GM21825 (cell line): ENCODE measurements around the gene MT3.
"Not testable (repeated sequence)": the region's sequence is repeated elsewhere in the genome, so short reads cannot be mapped to it uniquely, and the experiment has no call there.

Source experiments
- ATAC-seq: cut with Tn5 transposase; IDR thresholded peaks from one replicate; pipeline ENCODE4 v1.9.1; 2021; ENCODE audit warnings: mild to moderate bottlenecking, moderate library complexity; ENCODE audit not compliant: unreplicated experiment

The MT3 gene

DNA sequence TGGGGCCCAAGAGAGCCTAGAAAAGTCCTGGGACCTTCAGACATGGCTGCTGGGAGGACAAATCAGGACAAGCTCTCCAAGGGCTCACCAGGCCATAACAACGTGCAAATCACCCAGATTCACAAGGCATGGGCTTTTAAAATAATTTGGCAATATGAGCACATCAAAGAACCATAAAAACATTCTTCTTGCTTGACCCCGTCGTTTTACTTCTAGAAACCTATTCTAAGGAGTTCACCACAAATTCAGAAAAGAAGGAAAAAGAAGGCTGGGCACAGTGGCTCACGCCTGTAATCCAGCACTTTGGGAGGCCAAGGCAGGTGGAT, 12.1 kb upstream of the MT3 start:
- no peak for ATAC-seq

DNA sequence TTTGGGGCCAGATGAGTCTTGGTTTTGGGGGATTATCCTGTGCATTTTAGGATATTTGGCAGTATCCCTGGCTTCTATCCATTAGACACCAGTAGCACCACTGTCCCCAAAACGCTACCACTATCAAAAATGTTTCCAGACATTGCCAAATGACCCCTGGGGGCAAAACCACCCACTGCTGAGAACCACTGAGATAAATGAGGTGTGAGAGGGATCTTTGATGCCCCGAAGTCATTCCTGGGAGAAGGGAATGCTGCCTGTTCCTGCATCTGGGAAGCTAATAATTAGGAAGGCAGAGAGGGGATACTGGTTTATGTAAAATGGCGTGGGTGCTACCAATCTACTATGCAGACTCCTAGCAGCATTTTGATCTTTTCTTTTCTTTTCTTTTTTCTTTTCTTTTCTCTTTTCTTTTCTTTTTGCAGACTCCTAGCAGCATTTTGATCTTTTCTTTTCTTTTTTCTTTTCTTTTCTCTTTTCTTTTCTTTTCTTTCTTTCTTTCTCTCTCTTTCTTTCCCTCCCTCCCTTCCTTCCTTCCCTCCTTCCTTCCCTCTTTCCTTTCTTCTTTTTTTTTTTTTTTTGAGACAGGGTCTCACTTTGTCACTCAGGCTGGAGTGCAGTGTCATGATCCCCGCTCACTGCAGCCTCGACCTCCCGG, 8.8 kb upstream of the MT3 start:
- no peak for ATAC-seq

DNA sequence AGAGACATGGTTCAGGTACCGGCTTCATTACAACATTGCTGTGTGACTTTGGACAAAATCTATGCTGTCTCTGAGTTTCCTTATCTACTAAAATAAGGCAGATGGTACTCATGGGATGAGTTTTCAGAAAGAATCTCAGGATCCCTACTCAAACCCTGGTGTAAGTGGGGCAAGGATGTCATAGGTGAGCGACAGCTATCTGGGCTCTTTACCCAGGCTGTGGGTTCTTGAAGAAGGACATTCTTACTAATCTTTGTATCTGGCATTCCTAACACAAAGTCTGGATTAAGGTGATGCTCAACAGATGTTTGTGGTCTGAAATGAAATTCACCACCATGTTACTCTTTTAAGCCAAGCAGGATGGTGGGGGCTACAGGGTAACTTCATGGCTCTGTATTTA, 6.4 kb upstream of the MT3 start:
- ATAC-seq, result not testable (repeated sequence)

DNA sequence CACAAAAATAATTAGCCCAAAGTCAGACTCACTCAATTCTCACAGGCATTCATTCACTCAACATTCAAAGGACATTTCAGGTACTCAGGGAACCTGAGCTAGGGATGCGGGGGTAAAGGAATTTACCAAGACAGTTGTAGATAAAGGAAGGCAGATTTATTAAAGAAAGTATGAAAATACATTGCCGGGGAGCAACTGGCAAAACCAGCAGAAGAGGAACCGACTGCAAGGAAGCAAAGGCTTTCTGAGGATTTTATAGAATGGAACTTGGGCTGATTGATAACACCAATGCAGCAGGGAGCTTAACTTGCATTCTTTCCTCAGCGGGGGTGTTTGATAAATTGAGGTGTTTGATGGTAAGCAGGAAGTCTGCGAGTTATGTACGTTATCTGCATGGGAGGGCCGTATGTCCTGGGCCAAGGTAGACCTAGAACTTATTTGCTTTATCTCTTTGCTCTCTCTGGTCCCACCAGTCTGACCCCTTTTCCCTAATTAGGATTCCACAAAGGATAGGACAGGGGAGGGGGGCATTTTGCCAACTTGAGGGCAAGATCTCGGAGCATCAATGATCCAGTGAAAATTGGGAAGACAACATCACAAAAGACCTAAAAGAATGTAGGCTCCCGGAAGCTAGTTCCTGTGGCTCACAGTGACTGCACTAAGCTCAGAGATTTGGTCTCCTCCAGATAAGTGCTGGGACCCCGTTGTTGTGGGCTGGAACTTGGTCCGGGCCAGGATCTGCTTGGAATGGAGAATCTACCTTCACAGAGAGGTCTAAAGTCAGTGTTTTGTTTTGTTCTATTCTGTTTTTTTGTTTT, 5.8 kb upstream of the MT3 start:
- no peak for ATAC-seq

DNA sequence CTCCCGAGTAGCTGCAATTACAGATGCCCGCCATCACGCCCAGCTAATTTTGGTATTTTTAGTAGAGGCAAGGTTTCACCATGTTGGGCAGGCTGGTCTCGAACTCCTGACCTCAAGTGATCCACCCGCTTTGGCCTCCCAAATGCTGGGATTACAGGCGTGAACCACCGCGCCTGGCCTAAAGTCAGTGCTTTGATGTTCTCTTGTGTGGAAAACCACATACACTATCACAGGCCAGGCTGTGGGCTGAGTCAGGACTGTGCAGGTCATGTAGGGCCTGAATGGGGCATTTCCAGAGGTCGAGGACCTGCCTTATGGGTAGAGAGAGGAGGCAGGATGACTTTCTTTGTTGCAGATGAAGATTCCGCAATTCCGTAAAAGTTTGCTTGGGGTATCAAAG, 5.1 kb upstream of the MT3 start:
- no peak for ATAC-seq

DNA sequence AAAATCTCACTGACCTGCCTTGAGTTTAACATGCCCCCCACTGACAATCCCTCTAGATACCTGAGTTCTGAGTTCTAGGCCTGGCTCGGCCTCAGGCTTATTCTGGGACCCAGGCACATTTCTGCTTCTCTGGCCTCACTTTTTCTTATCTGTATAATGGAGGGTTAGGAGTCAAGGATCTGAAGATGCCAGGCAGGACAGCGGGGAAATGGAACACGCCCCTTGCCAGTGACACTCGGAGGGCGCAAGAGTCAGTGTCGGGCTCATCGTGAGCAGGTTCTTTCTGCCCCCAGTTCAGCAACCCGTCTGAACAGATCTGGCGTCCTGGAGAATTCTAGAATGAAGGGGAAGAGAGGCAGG, 567 bp upstream of the MT3 start:
- ATAC-seq, result no peak

DNA sequence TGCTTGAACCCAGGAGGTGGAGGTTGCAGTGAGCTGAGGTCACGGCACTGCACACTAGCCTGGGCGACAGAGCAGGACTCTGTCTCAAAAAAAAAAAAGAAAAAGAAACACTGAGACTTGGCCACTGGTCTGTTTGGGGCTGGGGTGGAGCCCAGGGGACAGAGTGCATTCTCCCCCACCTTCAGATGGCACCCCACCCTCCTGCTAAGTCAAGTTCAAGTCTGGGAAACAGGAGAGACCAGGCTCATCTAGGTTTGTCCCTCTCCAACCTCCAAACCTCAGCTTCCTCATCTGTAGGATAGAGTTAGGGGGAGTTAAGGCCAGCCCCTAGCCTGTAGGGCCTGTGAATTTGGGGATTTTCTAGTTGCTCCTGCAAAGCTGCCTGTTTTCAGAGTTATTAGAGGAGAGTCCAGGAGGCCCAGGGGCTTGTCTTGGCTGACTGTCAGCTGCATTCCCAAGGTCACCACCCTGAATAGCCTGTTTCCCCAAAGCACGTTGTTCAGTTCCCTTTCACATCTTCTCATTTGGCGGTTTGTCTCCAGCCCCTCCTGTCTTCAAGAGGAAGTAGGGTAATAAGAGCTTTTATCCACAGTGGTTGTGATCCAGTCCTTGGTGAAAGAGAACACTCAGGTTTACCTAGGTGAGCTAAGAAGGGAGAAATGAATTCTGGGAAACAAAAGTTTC, 2.2 kb downstream of the MT3 start:
- ATAC-seq, result no peak

DNA sequence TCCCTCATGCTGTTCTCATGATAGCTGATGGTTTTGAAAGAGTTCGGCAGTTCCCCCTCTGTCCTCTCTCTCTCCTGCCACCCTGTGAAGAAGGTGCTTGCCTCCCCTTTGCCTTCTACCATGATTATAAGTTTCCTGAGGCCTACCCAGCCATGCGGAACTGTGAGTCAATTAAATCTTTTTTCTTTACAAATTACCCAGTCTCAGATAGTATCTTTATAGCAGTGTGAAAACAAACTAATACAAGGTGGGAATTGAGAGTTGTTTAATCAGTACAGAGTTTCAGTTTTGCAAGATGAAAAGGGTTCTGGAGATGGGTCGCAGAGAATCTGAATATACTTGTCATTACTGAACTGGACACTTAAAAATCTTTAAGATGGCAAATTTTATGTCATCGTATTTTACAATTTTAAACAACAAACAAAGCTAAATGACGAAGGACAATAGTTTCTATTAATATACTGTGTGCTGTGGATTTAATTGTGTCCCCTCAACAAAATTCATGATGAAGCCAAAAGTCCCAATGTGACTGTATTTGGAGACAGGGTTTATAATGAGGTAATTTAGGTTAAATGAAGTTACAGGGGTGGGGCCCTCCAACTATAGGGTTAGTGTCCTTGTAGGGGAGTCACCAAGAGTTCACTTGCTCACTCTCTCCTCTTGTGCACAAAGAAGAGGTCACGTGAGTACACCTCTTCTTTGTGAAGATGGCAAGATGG, 4.4 kb downstream of the MT3 start:
- no peak for ATAC-seq

DNA sequence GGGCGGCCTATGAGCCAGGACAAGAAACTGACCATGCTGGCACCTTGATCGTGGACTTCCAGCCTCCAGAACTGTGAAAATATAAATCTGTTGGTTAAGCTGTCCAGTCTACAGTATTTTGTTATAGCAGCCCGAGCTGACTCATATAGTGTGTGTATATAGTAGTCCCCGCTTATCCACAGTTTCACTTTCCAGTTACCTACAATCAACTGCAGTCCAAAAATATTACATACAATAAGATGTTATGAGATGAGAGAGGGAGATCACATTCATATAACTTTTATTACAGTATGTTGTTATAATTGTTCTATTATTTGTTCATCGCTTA, 4.9 kb downstream of the MT3 start:
- ATAC-seq, result no peak

DNA sequence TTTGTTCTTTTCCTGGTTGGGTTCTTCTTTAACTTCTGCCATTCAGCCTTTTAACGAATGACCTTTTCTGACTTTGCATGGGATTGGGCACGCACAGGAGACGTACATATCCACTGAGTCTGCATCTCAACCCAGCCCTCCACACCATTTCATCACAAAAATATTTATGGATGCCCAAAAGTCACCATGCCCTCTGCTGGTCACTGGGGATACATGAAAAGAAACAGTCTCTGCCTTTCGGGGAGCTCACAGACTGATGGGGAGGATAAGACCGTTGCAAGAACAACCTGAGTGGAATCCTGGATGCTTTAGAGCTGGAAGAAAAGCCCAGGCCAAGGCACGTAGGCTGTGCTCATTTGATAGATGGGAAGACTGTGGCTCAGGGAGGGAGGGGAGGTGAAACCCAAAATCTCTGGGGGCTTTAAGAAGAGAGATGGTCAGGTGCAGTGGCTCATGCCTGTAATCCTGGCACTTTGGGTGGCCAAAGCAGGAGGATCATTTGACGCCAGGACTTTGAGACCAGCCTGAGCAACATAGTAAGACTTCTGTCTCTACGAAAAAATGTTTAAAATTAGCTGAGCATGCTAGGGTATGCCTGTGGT, 11.2 kb downstream of the MT3 start:
- no peak for ATAC-seq

DNA sequence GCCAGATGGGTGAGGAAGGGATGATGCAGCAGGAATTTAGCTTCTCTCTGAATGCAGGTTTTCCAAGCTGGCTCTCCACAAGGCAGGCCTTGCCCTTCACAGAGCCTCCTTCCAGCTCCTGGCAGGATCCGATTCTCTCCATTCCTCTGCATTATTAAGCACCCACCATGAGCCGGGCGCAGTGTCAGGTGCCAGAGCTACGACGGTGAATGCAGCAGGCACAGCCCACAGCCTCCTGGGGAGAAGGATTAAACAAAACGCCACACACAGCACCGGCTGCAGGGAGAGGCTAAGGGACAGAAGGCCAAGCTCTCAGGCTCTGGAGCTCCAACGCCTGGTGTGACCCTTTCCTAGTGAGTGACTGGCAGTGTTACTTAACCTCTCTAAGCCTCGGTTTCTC, 12.0 kb downstream of the MT3 start:
- ATAC-seq, result no peak

DNA sequence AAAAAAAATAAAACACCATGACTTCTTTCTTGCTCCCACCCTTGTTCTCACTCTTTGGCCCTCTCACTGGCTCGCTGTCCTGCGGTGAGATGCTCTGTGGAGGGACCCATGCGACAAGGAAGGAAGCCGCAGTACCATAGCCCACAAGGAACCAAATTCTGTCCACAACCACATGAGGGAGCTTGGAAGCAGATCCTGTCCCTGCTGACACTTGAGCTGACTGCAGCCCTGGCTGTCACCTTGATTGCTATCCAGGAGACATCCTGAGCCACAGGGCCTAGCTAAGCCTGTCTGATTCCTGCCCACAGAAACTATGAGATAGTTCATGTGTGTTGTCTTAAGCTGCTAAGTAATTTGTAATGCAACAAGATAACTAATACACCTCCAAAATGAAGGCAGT, 14.3 kb downstream of the MT3 start:
- ATAC-seq, result no peak

DNA sequence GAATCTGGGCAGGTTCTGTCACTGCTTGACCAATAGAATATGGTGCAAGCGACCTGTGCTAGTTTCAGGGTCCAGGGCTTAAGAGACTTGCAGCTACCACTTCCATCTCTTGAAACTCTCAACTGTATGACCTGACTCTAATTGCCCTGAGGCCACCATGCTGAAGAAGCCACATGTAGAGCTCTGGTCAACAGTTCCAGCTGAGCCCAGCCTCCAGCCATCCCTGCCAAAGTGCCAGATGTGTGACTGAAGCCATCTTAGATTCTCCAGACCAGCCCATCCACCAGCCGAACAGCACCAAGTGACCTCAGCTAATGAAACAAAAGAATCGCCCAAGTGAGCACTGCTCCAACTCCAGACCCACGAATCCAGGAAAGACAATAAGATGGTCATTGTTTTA, 15.6 kb downstream of the MT3 start:
- no peak for ATAC-seq

DNA sequence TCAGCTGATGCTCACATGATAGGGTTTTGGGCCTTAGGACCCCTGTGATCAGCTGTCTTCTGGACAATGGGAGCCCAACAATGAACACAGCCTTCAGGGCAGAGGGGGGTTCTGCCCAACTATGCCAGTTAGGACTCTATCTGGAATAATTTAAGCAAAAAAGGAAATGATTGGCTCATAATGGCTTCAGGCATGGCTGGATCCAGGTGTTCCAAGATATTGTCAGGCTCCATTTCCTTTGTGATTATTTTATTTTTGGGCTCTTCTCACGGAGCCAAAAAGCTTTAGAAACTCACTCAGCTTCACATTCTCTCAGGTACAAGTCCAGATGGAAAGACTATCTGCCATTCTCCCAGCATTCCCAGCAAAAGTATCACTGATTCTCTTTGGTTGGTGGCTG, 16.1 kb downstream of the MT3 start:
- ATAC-seq, result no peak

DNA sequence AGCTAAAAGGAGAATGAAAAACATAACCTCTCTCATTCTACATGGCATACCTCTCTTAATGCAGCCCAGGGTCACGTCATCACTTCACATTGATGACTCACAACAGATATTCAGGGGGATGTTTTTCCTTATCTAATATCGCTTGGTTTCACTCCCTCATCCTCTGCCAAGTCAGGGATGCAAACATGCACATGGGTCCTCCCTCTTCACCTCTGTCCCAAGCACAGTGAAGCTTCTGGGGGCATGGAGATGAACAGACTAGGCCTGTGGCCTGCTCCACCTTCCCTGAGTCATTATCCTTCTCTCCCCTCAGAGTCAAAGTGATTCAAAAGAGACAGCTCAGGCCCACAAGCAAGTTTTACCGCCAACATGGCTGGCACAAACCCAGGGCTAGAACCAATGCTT, 16.7 kb downstream of the MT3 start:
- ATAC-seq, result no peak

DNA sequence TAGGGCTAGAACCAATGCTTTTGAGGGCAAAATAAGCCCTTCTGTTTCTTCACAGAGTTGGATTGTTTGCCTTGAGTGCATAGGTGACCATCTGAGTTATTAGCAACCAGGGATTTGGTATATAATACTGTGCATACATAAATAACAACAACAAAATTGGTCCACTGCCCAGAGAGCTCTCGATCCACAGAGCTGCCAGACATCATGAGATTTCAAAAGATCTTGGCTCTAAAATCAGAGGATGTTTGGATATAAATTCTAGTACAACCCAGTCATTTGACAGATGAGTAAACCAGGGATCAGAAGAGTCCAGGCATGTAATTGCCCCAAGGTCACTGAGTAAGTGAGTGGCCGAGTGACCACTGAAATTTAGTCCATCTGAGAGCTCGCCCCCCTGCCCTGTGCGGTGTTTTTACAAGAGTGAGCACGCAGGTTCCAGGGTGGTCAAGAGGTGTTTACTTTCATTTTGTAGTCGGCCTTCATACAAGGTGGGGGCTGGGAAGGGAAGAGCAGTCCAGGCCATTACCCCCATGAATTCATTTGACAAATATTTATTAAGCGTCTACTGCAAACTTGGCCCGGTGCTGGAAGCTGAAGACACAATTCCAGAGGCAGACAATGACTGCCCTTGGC, 17.3 kb downstream of the MT3 start:
- ATAC-seq, result no peak

DNA sequence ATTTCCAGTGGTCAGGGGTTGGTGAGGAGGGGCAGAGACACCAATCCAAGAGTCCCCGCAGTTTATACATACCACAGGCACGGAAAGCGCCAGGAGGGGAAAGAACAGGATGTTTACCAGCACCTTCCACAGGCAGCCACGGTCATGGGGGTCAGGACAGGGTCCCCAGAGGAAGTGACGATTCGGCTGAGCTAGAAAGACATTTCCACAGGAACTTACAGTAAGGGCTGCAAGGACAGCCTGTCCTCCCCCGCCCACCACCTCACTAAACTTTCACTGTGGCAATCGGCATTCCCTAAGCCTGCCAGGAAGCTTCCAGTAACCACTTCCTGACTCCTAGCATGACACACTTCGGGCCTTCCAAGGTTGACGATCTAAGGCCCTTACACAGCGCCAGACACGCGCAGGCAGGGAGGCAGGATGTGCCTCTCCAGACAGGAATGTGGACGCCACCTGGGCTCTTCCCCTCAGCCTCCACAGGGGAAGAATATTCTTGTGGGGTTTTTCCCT, 17.8 kb downstream of the MT3 start:
- ATAC-seq, result no peak

DNA sequence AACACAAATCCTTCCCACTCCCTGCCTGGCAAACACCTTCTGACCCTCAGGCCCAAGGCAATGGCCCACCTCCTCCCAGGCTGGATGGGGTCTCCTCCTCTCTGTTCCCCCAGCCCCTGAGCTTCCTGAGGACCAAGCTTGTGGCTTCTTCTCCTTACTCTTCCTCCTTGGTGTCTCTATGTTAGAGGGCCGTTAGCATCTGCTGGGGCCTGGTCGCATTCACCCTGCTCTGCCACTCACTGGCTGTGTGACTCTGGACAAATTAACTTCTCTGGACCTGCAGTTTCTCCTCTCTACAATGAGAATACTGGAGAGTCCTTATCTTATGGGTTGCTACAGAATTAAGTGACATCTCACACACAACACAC, 18.3 kb downstream of the MT3 start:
- ATAC-seq, result no peak

DNA sequence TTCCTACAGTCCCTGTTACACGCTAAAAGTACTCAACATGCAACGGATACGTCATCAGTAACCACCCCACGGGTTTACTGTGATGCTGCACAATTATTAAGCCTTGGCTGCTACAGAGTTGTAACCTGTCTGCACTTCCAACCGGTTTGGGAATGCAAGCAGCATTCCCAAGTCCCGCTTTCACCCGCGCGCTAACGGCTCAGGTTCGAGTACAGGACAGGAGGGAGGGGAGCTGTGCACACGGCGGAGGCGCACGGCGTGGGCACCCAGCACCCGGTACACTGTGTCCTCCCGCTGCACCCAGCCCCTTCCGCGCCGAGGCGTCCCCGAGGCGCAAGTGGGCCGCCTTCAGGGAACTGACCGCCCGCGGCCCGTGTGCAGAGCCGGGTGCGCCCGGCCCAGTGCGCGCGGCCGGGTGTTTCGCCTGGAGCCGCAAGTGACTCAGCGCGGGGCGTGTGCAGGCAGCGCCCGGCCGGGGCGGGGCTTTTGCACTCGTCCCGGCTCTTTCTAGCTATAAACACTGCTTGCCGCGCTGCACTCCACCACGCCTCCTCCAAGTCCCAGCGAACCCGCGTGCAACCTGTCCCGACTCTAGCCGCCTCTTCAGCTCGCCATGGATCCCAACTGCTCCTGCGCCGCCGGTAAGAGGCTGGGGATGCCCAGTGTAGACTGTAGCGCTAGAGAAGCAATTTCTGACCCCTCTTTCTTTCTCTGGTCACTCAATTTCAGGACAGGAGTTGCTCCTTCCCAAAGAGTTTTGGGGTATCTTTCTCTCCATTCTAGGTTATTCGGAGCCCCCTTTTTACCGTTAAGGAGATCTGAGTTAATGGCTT, 18.9 kb downstream of the MT3 start, which contains the start of gene MT2A:
MT2A (plus strand) TSS at position 542 of the 833 bp plus-strand sequence; CDS start at position 614, 72 bp downstream.
- ATAC-seq, result peak; percentile 82
